NCI-H446 (cell line): ENCODE results near the gene CD151.

ENCODE experiments used
- DNase-seq, 2 experiments: peaks; one replicate each; lab custom pipeline; 2025; lab: John Stamatoyannopoulos, UW

Gene CD151

GRCh38 chr11:832529-833113 lies at the start of gene CD151:
Gene CD151 (plus strand): TSS chr11:832952. CDS start chr11:836070, 3,118 bp downstream.
- peak in 1 of 2 experiments; percentile 77 for DNase-seq

GRCh38 chr11:783581-784015 lies 49.2 kb upstream of the CD151 start:
- DNase-seq: peak; percentile 86 to 95

- DNase-seq: no peak
Measured at GRCh38 chr11:786235-787083, 46.3 kb upstream of the CD151 start.

GRCh38 chr11:787084-787675 lies 45.6 kb upstream of the CD151 start:
- no peak for DNase-seq

- no peak for DNase-seq
Measured at GRCh38 chr11:788009-788640, 44.6 kb upstream of the CD151 start.

- no peak for DNase-seq
Measured at GRCh38 chr11:788953-789940, 43.5 kb upstream of the CD151 start.

GRCh38 chr11:789943-790342 lies 42.8 kb upstream of the CD151 start, which contains the start of gene CEND1:
Gene CEND1 (minus strand): TSS chr11:790090. CDS start chr11:788576, 1,514 bp downstream.
- no peak for DNase-seq

- DNase-seq: no peak
Measured at GRCh38 chr11:790721-791564, 41.8 kb upstream of the CD151 start.

GRCh38 chr11:791658-792534 lies 40.9 kb upstream of the CD151 start:
- no peak for DNase-seq

- DNase-seq: no peak
Measured at GRCh38 chr11:792535-792821, 40.3 kb upstream of the CD151 start.

- no peak for DNase-seq
Measured at GRCh38 chr11:792873-793272, 39.9 kb upstream of the CD151 start.

- DNase-seq: peak; percentile 71 to 89
Measured at GRCh38 chr11:793556-793955, 39.2 kb upstream of the CD151 start.

GRCh38 chr11:794013-794765 lies 38.6 kb upstream of the CD151 start:
- DNase-seq: no peak

- DNase-seq: no peak
Measured at GRCh38 chr11:794766-795633, 37.8 kb upstream of the CD151 start.

- DNase-seq: no peak
Measured at GRCh38 chr11:795634-796564, 36.9 kb upstream of the CD151 start.

GRCh38 chr11:796565-797295 lies 36.0 kb upstream of the CD151 start:
- no peak for DNase-seq
